Fibroblast of lung (primary cell): ENCODE results near the gene ZBTB7C.

Experiments used
- EZH2 ChIP-seq: IDR thresholded peaks from 2 replicates; pipeline ENCODE4 v1.5.1; 2012; ENCODE audit warnings: low read length, control low read depth, mild to moderate bottlenecking; ENCODE audit errors: missing control alignments
- TF ChIP-seq, protein P1 (sequence below), 2 donors: IDR thresholded peaks in 1 of 2; conservative IDR thresholded peaks in 1 of 2; 1 replicate in 1 of 2; 2 replicates in 1 of 2; pipeline ENCODE4 v1.5.1; 2011 to 2012; ENCODE audit warnings: low read length in 2 of 2, control low read depth in 1 of 2, inconsistent platforms in 1 of 2, low read depth in 1 of 2, mild to moderate bottlenecking in 1 of 2

DNA sequence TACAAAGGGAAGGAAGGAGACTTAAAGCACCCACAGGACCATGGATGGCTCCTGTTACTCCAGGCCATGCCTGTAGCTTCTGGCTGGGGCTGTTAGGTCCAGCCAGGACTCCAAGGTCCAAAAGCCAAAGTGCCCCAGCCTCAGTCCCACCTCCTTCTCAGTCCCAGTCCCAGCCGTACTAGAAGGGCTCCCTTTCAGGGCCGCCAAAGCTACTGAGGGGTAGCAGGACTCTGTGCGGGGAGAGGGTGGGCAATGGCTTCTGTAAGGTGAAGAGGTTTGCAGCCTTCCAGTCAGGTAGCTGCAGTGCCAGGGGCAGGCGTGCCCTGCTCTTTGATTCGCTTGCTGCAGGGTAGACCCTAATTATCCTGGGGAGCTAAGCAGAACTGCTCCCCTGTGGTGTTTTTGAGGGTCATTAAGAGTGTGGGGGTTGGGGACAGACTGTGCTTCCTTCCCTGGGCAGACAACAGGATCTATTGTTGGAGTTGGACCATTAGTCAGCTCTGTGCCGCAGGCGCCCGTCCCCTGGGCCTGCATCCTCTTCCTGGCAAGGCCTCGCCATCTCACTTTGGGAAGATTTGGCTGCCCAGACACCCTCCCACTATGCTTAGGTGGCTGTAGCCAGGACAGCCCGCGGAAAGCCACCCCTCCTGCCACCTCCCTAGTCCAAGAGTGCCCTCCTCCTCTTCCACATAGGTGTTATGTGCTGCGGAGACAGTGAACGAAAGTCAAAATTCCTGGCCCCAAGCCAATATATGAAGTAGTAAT, 118.8 kb downstream of the ZBTB7C start:
- TF ChIP-seq, protein P1, sequence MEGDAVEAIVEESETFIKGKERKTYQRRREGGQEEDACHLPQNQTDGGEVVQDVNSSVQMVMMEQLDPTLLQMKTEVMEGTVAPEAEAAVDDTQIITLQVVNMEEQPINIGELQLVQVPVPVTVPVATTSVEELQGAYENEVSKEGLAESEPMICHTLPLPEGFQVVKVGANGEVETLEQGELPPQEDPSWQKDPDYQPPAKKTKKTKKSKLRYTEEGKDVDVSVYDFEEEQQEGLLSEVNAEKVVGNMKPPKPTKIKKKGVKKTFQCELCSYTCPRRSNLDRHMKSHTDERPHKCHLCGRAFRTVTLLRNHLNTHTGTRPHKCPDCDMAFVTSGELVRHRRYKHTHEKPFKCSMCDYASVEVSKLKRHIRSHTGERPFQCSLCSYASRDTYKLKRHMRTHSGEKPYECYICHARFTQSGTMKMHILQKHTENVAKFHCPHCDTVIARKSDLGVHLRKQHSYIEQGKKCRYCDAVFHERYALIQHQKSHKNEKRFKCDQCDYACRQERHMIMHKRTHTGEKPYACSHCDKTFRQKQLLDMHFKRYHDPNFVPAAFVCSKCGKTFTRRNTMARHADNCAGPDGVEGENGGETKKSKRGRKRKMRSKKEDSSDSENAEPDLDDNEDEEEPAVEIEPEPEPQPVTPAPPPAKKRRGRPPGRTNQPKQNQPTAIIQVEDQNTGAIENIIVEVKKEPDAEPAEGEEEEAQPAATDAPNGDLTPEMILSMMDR (conservative IDR thresholded peaks at IDR 0.05 in 1 of 2, IDR thresholded peaks at IDR 0.05 in 1 of 2; ENCODE audit: low read depth in 1 of 2, low read length in 2 of 2), result no peak
- TF ChIP-seq EZH2, result no peak
